WTC11 (cell line): ENCODE measurements around the gene SPN. TPM values are rescaled to one million over a fixed set of nuclear protein-coding genes. Genes with fewer than 3 reads are reported as not detected.

ENCODE experiments used
- total RNA-seq: library from RNA; stranded (reverse); gene quantifications from 3 replicates; pipeline ENCODE4 v1.2.3, GENCODE V29; 2021

SPN gene
- total RNA-seq, 1 experiment from 2014 or later: 2.3 TPM

Other genes starting within 250 kb of the SPN start
- 7.0 to 7.8 TPM (median 7.2 TPM) in 3 replicates for gene BOLA2, start 208.9 kb upstream of the SPN start, total RNA-seq
- 9.2 to 42.8 TPM (median 36.5 TPM) in 3 replicates for gene SLX1B, start 208.7 kb upstream of the SPN start, total RNA-seq
- 1.1 to 3.1 TPM (median 2.1 TPM) in 3 replicates for gene SULT1A4, start 203.3 kb upstream of the SPN start, total RNA-seq
- gene NPIPB12, start 156.8 kb upstream of the SPN start, total RNA-seq: 33.2 to 53.0 TPM (median 49.0 TPM) in 3 replicates
- 138 to 187 TPM (median 182 TPM) in 3 replicates for gene QPRT, start 15.9 kb downstream of the SPN start, total RNA-seq
- 0.09 to 0.14 TPM (median 0.11 TPM) in 3 replicates for gene C16orf54, start 82.7 kb downstream of the SPN start, total RNA-seq
- gene ZG16, start 115.0 kb downstream of the SPN start, total RNA-seq: not detected in 3 replicates
- 165 to 182 TPM (median 175 TPM) in 3 replicates for gene KIF22, start 127.5 kb downstream of the SPN start, total RNA-seq
- gene MAZ, start 143.3 kb downstream of the SPN start, total RNA-seq: 392 to 405 TPM (median 395 TPM) in 3 replicates
- gene PRRT2, start 148.9 kb downstream of the SPN start, total RNA-seq: 20.5 to 25.3 TPM (median 23.6 TPM) in 3 replicates
- gene PAGR1, start 152.9 kb downstream of the SPN start, total RNA-seq: 60.1 to 69.0 TPM (median 66.8 TPM) in 3 replicates
- 8.9 to 10.8 TPM (median 10.0 TPM) in 3 replicates for gene MVP, start 157.2 kb downstream of the SPN start, total RNA-seq
- 70.7 to 71.7 TPM (median 70.9 TPM) in 3 replicates for gene CDIPT, start 200.0 kb downstream of the SPN start, total RNA-seq
- gene SEZ6L2, start 236.3 kb downstream of the SPN start, total RNA-seq: 58.2 to 68.5 TPM (median 64.2 TPM) in 3 replicates
- 17.6 to 26.9 TPM (median 20.2 TPM) in 3 replicates for gene ASPHD1, start 237.2 kb downstream of the SPN start, total RNA-seq